H9 (cell line): ENCODE data around the gene COMMD10. TPM values are rescaled to one million over a fixed set of nuclear protein-coding genes. Genes with fewer than 3 reads are reported as not detected.

Experiments used
- DNase-seq: peaks from one replicate; pipeline ENCODE4 v3.0.0-alpha.2; 2017
- H2AFZ ChIP-seq: one replicate; pipeline ENCODE4 v1.6.1; 2013; ENCODE audit warnings: mild to moderate bottlenecking, low read length, control low read depth, moderate library complexity
- H2AK5ac ChIP-seq: 2 replicates; pipeline ENCODE4 v1.6.1; 2013; ENCODE audit warnings: low read length, control low read depth, mixed read lengths; ENCODE audit not compliant: insufficient read length
- H2BK120ac ChIP-seq: one replicate; pipeline ENCODE4 v1.6.1; 2013; ENCODE audit warnings: low read depth, mild to moderate bottlenecking, low read length, control low read depth, inconsistent platforms; ENCODE audit not compliant: poor library complexity, severe bottlenecking
- H2BK12ac ChIP-seq: 2 replicates; pipeline ENCODE4 v1.6.1; 2013; ENCODE audit warnings: low read length, control low read depth, mixed read lengths, low read depth; ENCODE audit not compliant: insufficient read length
- H2BK15ac ChIP-seq: 2 replicates; pipeline ENCODE4 v1.6.1; 2013; ENCODE audit warnings: low read depth, low read length, control low read depth
- H2BK20ac ChIP-seq: one replicate; pipeline ENCODE4 v1.6.1; 2013; ENCODE audit warnings: low read depth, mild to moderate bottlenecking, low read length, control low read depth, inconsistent platforms; ENCODE audit not compliant: poor library complexity, severe bottlenecking
- H2BK5ac ChIP-seq: 2 replicates; pipeline ENCODE4 v1.6.1; 2013; ENCODE audit warnings: low read length, control low read depth, mixed read lengths; ENCODE audit not compliant: insufficient read length
- H3K14ac ChIP-seq: 2 replicates; pipeline ENCODE4 v1.6.1; 2013; ENCODE audit warnings: low read length, control low read depth; ENCODE audit not compliant: insufficient read depth
- H3K18ac ChIP-seq: 2 replicates; pipeline ENCODE4 v1.6.1; 2013; ENCODE audit warnings: low read depth, mild to moderate bottlenecking, mixed read lengths, low read length, control low read depth; ENCODE audit not compliant: insufficient read length
- H3K23ac ChIP-seq: 2 replicates; pipeline ENCODE4 v1.6.1; 2013; ENCODE audit warnings: low read length, control low read depth, mixed read lengths, low read depth; ENCODE audit not compliant: insufficient read length
- H3K23me2 ChIP-seq: 2 replicates; pipeline ENCODE4 v1.6.1; 2013; ENCODE audit warnings: low read depth, mild to moderate bottlenecking, mixed read lengths, low read length, control low read depth; ENCODE audit not compliant: insufficient read length, poor library complexity, severe bottlenecking
- H3K27ac ChIP-seq: 2 replicates; pipeline ENCODE4 v1.5.1; 2013; ENCODE audit warnings: low read length, control low read depth, mixed read lengths, low read depth; ENCODE audit not compliant: insufficient read length
- H3K27me3 ChIP-seq: 2 replicates; pipeline ENCODE4 v1.6.1; 2013; ENCODE audit warnings: low read length, control low read depth, inconsistent platforms; ENCODE audit not compliant: insufficient read depth
- H3K4ac ChIP-seq: 2 replicates; pipeline ENCODE4 v1.6.1; 2013; ENCODE audit warnings: low read depth, mild to moderate bottlenecking, control low read depth, inconsistent platforms, low read length, moderate library complexity
- H3K4me1 ChIP-seq: 2 replicates; pipeline ENCODE4 v1.6.1; 2013; ENCODE audit warnings: low read length, control low read depth, inconsistent platforms; ENCODE audit not compliant: insufficient read depth
- H3K4me2 ChIP-seq: 2 replicates; pipeline ENCODE4 v1.6.1; 2013; ENCODE audit warnings: low read length, control low read depth, mixed read lengths; ENCODE audit not compliant: insufficient read length, insufficient read depth
- H3K56ac ChIP-seq: 2 replicates; pipeline ENCODE4 v1.6.1; 2013; ENCODE audit warnings: low read depth, mild to moderate bottlenecking, mixed read lengths, low read length, control low read depth; ENCODE audit not compliant: insufficient read length
- H3K79me1 ChIP-seq: 2 replicates; pipeline ENCODE4 v1.6.1; 2013; ENCODE audit warnings: low read depth, mild to moderate bottlenecking, moderate library complexity, low read length, control low read depth, inconsistent platforms; ENCODE audit not compliant: insufficient read depth, poor library complexity, severe bottlenecking
- H3K79me2 ChIP-seq: 2 replicates; pipeline ENCODE4 v1.6.1; 2013; ENCODE audit warnings: low read length, control low read depth, inconsistent platforms; ENCODE audit not compliant: insufficient read depth
- H3K9ac ChIP-seq: 2 replicates; pipeline ENCODE4 v1.6.1; 2013; ENCODE audit warnings: low read length, control low read depth, mixed read lengths; ENCODE audit not compliant: insufficient read length; ENCODE audit errors: extremely low read depth
- H3K9me3 ChIP-seq: one replicate; pipeline ENCODE4 v1.6.1; 2013; ENCODE audit warnings: low read depth, low read length, inconsistent platforms; ENCODE audit not compliant: control insufficient read depth
- H3T11ph ChIP-seq: one replicate; pipeline ENCODE4 v1.6.1; 2013; ENCODE audit warnings: mild to moderate bottlenecking, low read length, control low read depth, inconsistent platforms
- H4K20me1 ChIP-seq: one replicate; pipeline ENCODE4 v1.6.1; 2013; ENCODE audit not compliant: control insufficient read depth, insufficient read length, insufficient read depth
- H4K5ac ChIP-seq: 2 replicates; pipeline ENCODE4 v1.6.1; 2013; ENCODE audit warnings: low read depth, mild to moderate bottlenecking, mixed read lengths, low read length, control low read depth; ENCODE audit not compliant: insufficient read length
- H4K8ac ChIP-seq: replicated peaks from 2 replicates; pipeline ENCODE4 v1.6.1; 2013; ENCODE audit warnings: low read length, control low read depth, mixed read lengths, low read depth; ENCODE audit not compliant: insufficient read length
- H4K91ac ChIP-seq: 2 replicates; pipeline ENCODE4 v1.6.1; 2013; ENCODE audit warnings: low read depth, mild to moderate bottlenecking, moderate library complexity, mixed read lengths, low read length, control low read depth; ENCODE audit not compliant: insufficient read length
- H3K27ac Mint-ChIP-seq, 3 experiments: 2 replicates in 2 of 3; 3 replicates in 1 of 3; pipeline ENCODE4 v1.8.0; 2020 to 2021; ENCODE audit warnings: mixed read lengths in 3 of 3, mild to moderate bottlenecking in 1 of 3, moderate library complexity in 1 of 3
- H3K27me3 Mint-ChIP-seq: 2 replicates; pipeline ENCODE4 v1.8.0; 2021; ENCODE audit warnings: low read depth, mild to moderate bottlenecking, moderate library complexity, mixed read lengths
- H3K36me3 Mint-ChIP-seq, 3 experiments: 2 replicates in 2 of 3; 3 replicates in 1 of 3; pipeline ENCODE4 v1.8.0; 2020 to 2021; ENCODE audit warnings: low read depth in 3 of 3, mixed read lengths in 3 of 3; ENCODE audit not compliant: insufficient read depth in 1 of 3
- H3K4me1 Mint-ChIP-seq, 2 experiments: 2 replicates each; pipeline ENCODE4 v1.8.0; 2020; ENCODE audit warnings: mixed read lengths in 2 of 2
- H3K4me3 Mint-ChIP-seq, 2 experiments: 2 replicates in 1 of 2; 3 replicates in 1 of 2; pipeline ENCODE4 v1.8.0; 2020 to 2021; ENCODE audit warnings: mild to moderate bottlenecking in 2 of 2, mixed read lengths in 2 of 2, moderate library complexity in 1 of 2
- H3K9me3 Mint-ChIP-seq, 2 experiments: 2 replicates in 1 of 2; 3 replicates in 1 of 2; pipeline ENCODE4 v1.8.0; 2020; ENCODE audit warnings: mild to moderate bottlenecking in 2 of 2, mixed read lengths in 2 of 2, moderate library complexity in 1 of 2
- WGBS: extraction: QIAGEN DNeasy Blood & Tissue Kit; methylation state at CpG from one replicate; pipeline ENCODE4 v1.1.7; 2013; ENCODE audit warnings: missing lambda C conversion rate, low lambda C conversion rate, mixed read lengths; ENCODE audit not compliant: insufficient read length; ENCODE audit errors: extremely low coverage; 5-methylcytosine and 5-hydroxymethylcytosine counted together
- total RNA-seq: library from RNA; stranded (reverse); gene quantifications from 2 replicates; pipeline ENCODE4 v1.2.1, GENCODE V29; 2021
- TF ChIP-seq, protein P1 (sequence below): fragments of 200-600 bp; sonication (generic); conservative IDR thresholded peaks from 3 replicates; pipeline ENCODE4 v1.8.0; 2021; ENCODE audit warnings: antibody characterized with exemption, mild to moderate bottlenecking

Gene COMMD10
- total RNA-seq, 1 experiment from 2014 or later: 33.9 TPM

DNA sequence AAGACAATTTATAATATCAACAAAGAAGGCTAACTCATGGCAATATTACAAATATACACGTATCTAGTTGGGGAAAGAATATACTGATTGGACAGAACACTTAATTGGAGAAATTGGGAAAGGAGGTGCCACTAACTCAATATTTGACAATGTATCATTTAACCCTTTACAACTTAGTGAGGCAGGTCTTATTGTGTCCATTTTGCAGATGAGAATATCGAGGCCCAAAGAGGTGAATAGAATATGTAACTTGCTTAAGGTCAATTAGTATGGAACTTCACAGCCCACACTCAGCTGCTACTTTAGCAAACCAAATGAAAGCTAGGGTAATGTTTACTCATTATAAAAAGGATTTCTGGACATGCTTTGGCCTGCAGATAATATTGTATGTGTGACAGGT is 46.2 kb downstream of the COMMD10 start:
- no peak overlapping the region for H3K27ac ChIP-seq
- no peaks in the 10 kb centered on the region for H3K27me3 ChIP-seq
- no peaks in the 10 kb centered on the region for H3K23me2 ChIP-seq
- H3K4me2 ChIP-seq: no peak overlapping the region
- no peak overlapping the region for H3K9ac ChIP-seq
- H3K9me3 ChIP-seq: no peaks in the 10 kb centered on the region
- no peak overlapping the region for H2AK5ac ChIP-seq
- H2BK15ac ChIP-seq: no peak overlapping the region
- H2BK5ac ChIP-seq: no peak overlapping the region
- TF ChIP-seq, protein P1, sequence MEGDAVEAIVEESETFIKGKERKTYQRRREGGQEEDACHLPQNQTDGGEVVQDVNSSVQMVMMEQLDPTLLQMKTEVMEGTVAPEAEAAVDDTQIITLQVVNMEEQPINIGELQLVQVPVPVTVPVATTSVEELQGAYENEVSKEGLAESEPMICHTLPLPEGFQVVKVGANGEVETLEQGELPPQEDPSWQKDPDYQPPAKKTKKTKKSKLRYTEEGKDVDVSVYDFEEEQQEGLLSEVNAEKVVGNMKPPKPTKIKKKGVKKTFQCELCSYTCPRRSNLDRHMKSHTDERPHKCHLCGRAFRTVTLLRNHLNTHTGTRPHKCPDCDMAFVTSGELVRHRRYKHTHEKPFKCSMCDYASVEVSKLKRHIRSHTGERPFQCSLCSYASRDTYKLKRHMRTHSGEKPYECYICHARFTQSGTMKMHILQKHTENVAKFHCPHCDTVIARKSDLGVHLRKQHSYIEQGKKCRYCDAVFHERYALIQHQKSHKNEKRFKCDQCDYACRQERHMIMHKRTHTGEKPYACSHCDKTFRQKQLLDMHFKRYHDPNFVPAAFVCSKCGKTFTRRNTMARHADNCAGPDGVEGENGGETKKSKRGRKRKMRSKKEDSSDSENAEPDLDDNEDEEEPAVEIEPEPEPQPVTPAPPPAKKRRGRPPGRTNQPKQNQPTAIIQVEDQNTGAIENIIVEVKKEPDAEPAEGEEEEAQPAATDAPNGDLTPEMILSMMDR: no peak
- H3K9me3 Mint-ChIP-seq: peaks cover 0 to 1% of the 10 kb centered on the region in 2 experiments; a peak in 2 of 5 replicates
- no peak overlapping the region for H3K4me3 Mint-ChIP-seq
- no peak for DNase-seq
- peaks cover 4 to 10% (median 4%) of the 10 kb centered on the region in 3 experiments; a peak in 5 of 7 replicates for H3K36me3 Mint-ChIP-seq
- H4K91ac ChIP-seq: no peak overlapping the region
- H3K4ac ChIP-seq: no peak overlapping the region
- H3K4me1 ChIP-seq: no peaks in the 10 kb centered on the region
- H3K79me2 ChIP-seq: no peaks in the 10 kb centered on the region
- no peak overlapping the region for H3K18ac ChIP-seq
- H2BK120ac ChIP-seq: no peak overlapping the region
- H3K4me1 Mint-ChIP-seq: no peaks in the 10 kb centered on the region
- no peak overlapping the region for H2BK20ac ChIP-seq
- H3T11ph ChIP-seq: no peak overlapping the region
- no peak overlapping the region for H4K5ac ChIP-seq
- no peak overlapping the region for H3K23ac ChIP-seq
- no CpG with 5 or more reads among the region's 2 CpGs for WGBS
- H4K20me1 ChIP-seq: no peaks in the 10 kb centered on the region
- no peak overlapping the region for H3K14ac ChIP-seq
- H3K27ac Mint-ChIP-seq: no peak overlapping the region
- H4K8ac ChIP-seq: no peak overlapping the region
- H2BK12ac ChIP-seq: no peak overlapping the region
- no peak overlapping the region for H2AFZ ChIP-seq
- no peaks in the 10 kb centered on the region for H3K27me3 Mint-ChIP-seq
- H3K56ac ChIP-seq: no peak overlapping the region
- H3K79me1 ChIP-seq: no peaks in the 10 kb centered on the region
